HEK293T (cell line): Measurements from ENCODE around the gene NR2E1.

Experiments used
- CTCF ChIA-PET: fragments of 350-600 bp; formaldehyde crosslinking; extraction: SDS; loops from one replicate; lab custom pipeline; 2021; ENCODE audit warnings: antibody characterized with exemption, inconsistent platforms; lab: Yijun Ruan, JAX
- POLR2A ChIA-PET: fragments of 350-600 bp; formaldehyde crosslinking; extraction: SDS; loops from one replicate; lab custom pipeline; 2020; ENCODE audit warnings: antibody characterized with exemption, inconsistent platforms; lab: Yijun Ruan, JAX
- DNase-seq: peaks from one replicate; pipeline ENCODE4 v3.0.0; 2012; ENCODE audit warnings: mixed read lengths; ENCODE audit errors: extremely low spot score
- ARNT ChIP-seq: fragments of 450-650 bp; IDR thresholded peaks from 2 replicates; pipeline ENCODE4 v1.6.1; 2017; ENCODE audit warnings: mild to moderate bottlenecking
- BHLHE40 ChIP-seq: fragments of 450-650 bp; IDR thresholded peaks from 2 replicates; pipeline ENCODE4 v1.6.1; 2016; ENCODE audit warnings: mild to moderate bottlenecking, moderate library complexity, borderline replicate concordance
- CTBP1 ChIP-seq: fragments of 450-650 bp; IDR thresholded peaks from 2 replicates; pipeline ENCODE4 v1.6.1; 2016; ENCODE audit warnings: borderline replicate concordance
- ELF4 ChIP-seq: fragments of 450-650 bp; IDR thresholded peaks from 2 replicates; pipeline ENCODE4 v1.6.1; 2017; ENCODE audit warnings: antibody characterized with exemption
- FOXA1 ChIP-seq: fragments of 450-650 bp; IDR thresholded peaks from 2 replicates; pipeline ENCODE4 v1.6.1; 2016; ENCODE audit warnings: mild to moderate bottlenecking
- FOXK2 ChIP-seq: fragments of 450-650 bp; IDR thresholded peaks from 2 replicates; pipeline ENCODE4 v1.6.1; 2016; ENCODE audit warnings: mild to moderate bottlenecking
- FOXM1 ChIP-seq: fragments of 450-650 bp; IDR thresholded peaks from 2 replicates; pipeline ENCODE4 v1.6.1; 2017; ENCODE audit warnings: mild to moderate bottlenecking, borderline replicate concordance
- HDGF ChIP-seq: fragments of 450-650 bp; IDR thresholded peaks from 2 replicates; pipeline ENCODE4 v1.6.1; 2017; ENCODE audit warnings: antibody characterized with exemption, borderline replicate concordance
- L3MBTL2 ChIP-seq: fragments of 450-650 bp; conservative IDR thresholded peaks from 2 replicates; pipeline ENCODE4 v1.6.1; 2016; ENCODE audit warnings: mild to moderate bottlenecking
- LEF1 ChIP-seq: fragments of 450-650 bp; IDR thresholded peaks from 2 replicates; pipeline ENCODE4 v1.6.1; 2017; ENCODE audit warnings: mild to moderate bottlenecking, borderline replicate concordance
- NFRKB ChIP-seq: fragments of 450-650 bp; IDR thresholded peaks from 2 replicates; pipeline ENCODE4 v1.6.1; 2016; ENCODE audit warnings: mild to moderate bottlenecking, moderate library complexity
- SP1 ChIP-seq: fragments of 450-650 bp; IDR thresholded peaks from 2 replicates; pipeline ENCODE4 v1.6.1; 2017
- SUZ12 ChIP-seq: fragments of 450-650 bp; IDR thresholded peaks from 2 replicates; pipeline ENCODE4 v1.6.1; 2016; ENCODE audit warnings: mild to moderate bottlenecking
- TARDBP ChIP-seq: fragments of 450-650 bp; IDR thresholded peaks from 2 replicates; pipeline ENCODE4 v1.6.1; 2016
- ZNF384 ChIP-seq: fragments of 450-650 bp; IDR thresholded peaks from 2 replicates; pipeline ENCODE4 v1.6.1; 2016
- TF ChIP-seq, protein P1 (sequence below): fragments of 450-650 bp; IDR thresholded peaks from 2 replicates; pipeline ENCODE4 v1.6.1; 2016

Gene NR2E1

DNA sequence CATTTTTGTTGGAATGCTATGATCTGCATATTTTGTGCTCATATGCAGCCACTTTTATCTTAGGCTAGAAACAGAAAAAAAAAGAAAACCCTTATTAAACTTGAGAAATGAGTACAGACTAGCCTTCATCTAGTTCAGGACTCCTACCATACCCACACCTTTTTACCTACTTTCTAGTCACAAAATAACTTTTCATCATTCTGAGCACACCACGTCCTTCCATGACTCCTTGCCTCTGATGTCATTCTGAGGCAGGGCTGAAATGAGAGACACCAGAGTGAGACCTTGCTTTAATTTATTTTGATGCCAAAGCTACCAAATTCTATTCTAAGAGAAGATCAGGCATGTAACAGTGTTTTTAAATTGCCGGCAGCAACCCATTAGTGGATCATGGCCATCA lies 56.2 kb downstream of the NR2E1 start:
- no peak for DNase-seq
- TF ChIP-seq ELF4: no peak
- no peak for TF ChIP-seq FOXM1
- no peak for TF ChIP-seq LEF1
- TF ChIP-seq NFRKB: no peak
- TF ChIP-seq FOXK2: no peak
- TF ChIP-seq, protein P1, sequence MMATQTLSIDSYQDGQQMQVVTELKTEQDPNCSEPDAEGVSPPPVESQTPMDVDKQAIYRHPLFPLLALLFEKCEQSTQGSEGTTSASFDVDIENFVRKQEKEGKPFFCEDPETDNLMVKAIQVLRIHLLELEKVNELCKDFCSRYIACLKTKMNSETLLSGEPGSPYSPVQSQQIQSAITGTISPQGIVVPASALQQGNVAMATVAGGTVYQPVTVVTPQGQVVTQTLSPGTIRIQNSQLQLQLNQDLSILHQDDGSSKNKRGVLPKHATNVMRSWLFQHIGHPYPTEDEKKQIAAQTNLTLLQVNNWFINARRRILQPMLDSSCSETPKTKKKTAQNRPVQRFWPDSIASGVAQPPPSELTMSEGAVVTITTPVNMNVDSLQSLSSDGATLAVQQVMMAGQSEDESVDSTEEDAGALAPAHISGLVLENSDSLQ: no peak
- CTCF ChIA-PET: no interaction called here
- POLR2A ChIA-PET: no interaction called here

DNA sequence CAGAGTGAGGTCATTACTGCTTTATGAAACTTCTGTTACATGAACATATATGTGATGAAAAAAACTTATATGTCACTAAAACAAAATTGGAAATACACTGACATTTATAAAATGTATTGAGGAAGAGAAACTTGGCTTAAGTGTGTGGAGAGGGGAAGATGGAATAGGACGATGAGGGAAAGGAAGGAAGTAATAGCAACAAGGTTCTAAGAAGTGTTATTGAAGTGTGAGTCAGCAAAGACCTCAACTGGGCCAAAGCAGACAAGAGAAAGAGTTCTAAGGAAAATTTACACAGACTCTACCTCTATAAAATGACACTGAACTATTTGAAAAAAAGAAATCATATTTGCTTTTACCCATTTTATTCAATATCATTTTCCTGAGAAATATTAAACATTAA lies 56.7 kb downstream of the NR2E1 start:
- ChIA-PET CTCF (no interaction called here), POLR2A (no interaction called here)
- no peak for TF ChIP-seq FOXK2
- no peak for TF ChIP-seq HDGF
- TF ChIP-seq SUZ12: no peak
- TF ChIP-seq NFRKB: no peak
- TF ChIP-seq, protein P1: no peak
- TF ChIP-seq FOXM1: no peak
- no peak for TF ChIP-seq ELF4
- no peak for TF ChIP-seq TARDBP
- no peak for TF ChIP-seq CTBP1
- no peak for TF ChIP-seq ARNT
- no peak for TF ChIP-seq SP1
- no peak for TF ChIP-seq ZNF384
- TF ChIP-seq L3MBTL2: no peak
- no peak for TF ChIP-seq FOXA1
- DNase-seq: no peak

DNA sequence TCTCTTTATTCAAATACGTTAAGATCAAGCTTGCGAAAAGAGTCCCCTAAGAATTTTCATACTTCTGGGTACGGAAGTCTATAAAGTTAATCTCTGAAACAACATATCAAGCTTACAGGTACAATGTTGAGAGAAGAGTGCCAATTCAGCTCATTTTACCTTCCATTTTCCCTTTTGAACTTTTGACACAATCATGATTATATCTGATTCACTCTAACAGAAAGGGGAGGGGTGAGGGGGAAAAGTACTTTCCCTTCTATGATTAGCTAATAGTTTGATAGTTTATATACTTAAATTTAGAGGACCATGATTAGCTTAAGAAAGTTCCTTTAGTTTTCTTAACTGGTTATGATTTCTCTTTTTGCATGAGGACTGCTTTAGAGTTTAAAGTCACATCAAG lies 61.5 kb downstream of the NR2E1 start:
- no peak for DNase-seq
- POLR2A ChIA-PET: no interaction called here
- CTCF ChIA-PET: no interaction called here
- no peak for TF ChIP-seq BHLHE40
- TF ChIP-seq HDGF: no peak
- TF ChIP-seq L3MBTL2: no peak
- TF ChIP-seq ELF4: no peak
- TF ChIP-seq TARDBP: no peak
- no peak for TF ChIP-seq FOXA1
- TF ChIP-seq ZNF384: no peak
- no peak for TF ChIP-seq NFRKB
- no peak for TF ChIP-seq SUZ12
- no peak for TF ChIP-seq FOXK2
- TF ChIP-seq FOXM1: no peak
- TF ChIP-seq, protein P1: no peak
- TF ChIP-seq SP1: no peak
- TF ChIP-seq ARNT: no peak
- TF ChIP-seq CTBP1: no peak
- TF ChIP-seq LEF1: no peak

DNA sequence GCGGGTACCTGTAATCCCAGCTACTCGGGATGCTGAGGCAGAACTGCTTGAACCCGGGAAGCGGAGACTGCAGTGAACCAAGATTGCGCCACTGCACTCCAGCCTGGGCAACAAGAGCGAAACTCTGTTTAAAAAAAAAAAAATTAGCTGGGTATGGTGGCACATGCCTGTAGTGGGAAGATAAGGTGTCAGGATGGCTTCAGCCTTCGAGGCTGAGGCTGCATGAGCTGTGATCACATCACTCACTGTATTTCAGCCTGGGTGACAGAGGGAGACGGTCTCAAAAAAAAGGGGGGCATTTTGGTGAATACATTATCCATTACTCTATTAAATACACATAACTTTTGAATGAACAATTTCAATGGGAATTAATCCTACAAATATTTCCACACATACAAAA lies 62.6 kb downstream of the NR2E1 start:
- CTCF ChIA-PET: interaction anchor here (0.6 kb wide), 1 partner anchor 276 kb away, joined by 3 read pairs; no protein-coding TSS in a partner anchor
- TF ChIP-seq CTBP1 (no peak), SP1 (no peak), ARNT (no peak), ZNF384 (no peak), NFRKB (no peak), FOXA1 (no peak)
- DNase-seq: no peak
- POLR2A ChIA-PET: no interaction called here

DNA sequence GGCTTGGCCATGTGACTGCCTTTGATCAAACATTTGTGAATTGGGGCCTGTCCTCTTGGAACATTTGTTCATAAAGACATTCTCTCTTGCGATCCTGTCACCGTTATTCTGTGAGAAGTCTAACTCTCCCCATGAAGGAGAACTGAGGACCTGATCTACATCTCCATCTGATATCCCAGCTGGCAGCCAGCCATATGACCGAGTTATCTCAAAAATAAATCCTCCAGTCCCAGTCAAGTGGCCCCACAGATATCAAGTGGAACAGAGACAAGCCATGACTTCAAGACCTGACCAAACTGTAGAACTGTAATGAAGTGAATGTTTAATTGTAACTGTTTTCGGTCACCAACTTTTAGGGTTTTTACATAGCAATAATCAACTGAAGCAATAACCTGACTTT lies 69.3 kb downstream of the NR2E1 start:
- CTCF ChIA-PET: interaction anchor here (0.6 kb wide), 1 partner anchor 160 kb away, joined by 3 read pairs; no protein-coding TSS in a partner anchor
- POLR2A ChIA-PET: no interaction called here
- DNase-seq: no peak
- TF ChIP-seq L3MBTL2: no peak
- no peak for TF ChIP-seq FOXK2
- TF ChIP-seq, protein P1: no peak
- no peak for TF ChIP-seq BHLHE40
- no peak for TF ChIP-seq ELF4
- TF ChIP-seq SP1: no peak
- no peak for TF ChIP-seq NFRKB

DNA sequence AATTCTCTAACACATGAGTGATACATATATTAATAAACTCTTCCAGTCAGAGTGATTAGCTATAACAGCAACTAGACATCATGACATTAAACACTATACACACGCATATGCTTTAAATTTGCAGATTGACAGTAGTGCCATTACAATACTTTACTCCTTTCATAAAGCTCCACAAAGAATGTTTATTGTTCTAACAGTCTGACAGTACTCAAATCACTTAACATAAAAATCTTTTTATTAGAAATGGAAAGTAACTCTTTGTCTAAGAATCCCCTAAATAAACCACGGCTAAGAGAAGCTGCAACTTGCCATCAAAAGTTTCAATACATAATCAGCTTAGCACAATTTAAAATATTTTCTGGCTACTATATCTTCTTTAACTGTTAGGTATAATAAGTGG lies 71.0 kb downstream of the NR2E1 start:
- ChIA-PET POLR2A (no interaction called here), CTCF (no interaction called here)
- no peak for TF ChIP-seq CTBP1
- no peak for TF ChIP-seq FOXK2
- no peak for TF ChIP-seq HDGF
- no peak for TF ChIP-seq FOXM1
- TF ChIP-seq ARNT: no peak
- TF ChIP-seq L3MBTL2: no peak
- TF ChIP-seq BHLHE40: no peak
- no peak for TF ChIP-seq SP1
- no peak for TF ChIP-seq LEF1
- TF ChIP-seq TARDBP: no peak
- no peak for TF ChIP-seq ELF4
- no peak for TF ChIP-seq NFRKB
- TF ChIP-seq, protein P1: no peak
- TF ChIP-seq ZNF384: no peak
- TF ChIP-seq SUZ12: no peak
- no peak for TF ChIP-seq FOXA1
- DNase-seq: no peak
